Measurements from ENCODE around the gene B4GALNT1.

DNA sequence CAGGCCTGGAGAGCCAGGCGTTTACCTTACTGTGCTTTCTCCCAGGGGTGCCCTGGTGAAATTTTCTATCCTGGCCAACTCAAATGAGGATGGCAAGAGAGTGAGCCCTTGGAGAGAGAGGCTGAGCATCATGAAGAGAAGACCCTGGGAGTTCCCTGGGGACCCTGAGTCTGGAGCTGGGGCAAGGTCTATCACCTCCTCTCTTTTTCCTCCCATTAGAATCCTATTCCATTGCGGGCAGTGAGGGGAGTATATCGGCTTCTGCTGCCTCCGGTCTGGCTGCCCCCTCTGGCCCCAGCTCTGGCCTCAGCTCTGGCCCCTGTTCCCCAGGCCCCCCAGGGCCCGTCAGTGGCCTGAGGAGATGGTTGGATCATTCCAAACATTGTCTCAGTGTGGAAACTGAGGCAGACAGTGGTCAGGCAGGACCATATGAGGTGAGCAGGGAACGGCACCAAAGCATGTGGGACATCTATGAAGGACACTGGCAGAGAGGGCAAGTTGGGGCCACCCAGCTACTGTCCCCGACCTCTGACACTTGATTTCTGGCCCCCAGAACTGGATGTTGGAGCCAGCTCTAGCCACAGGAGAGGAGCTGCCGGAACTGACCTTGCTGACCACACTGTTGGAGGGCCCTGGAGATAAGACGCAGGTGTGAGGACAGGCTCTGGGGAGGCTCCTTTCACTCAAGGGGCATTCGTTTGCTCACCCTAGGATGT lies 20.1 kb downstream of the B4GALNT1 start:
- TF ChIP-seq CTCF (IDR thresholded peaks at IDR 0.05 in 2 of 3, conservative IDR thresholded peaks at IDR 0.05 in 1 of 3; ENCODE audit: insufficient read depth in 2 of 3, low read depth in 1 of 3, low read length in 3 of 3): no peak
- no peak for TF ChIP-seq ZNF224 (CRISPR knock-in tag; IDR thresholded peaks at IDR 0.05)
- no peak for TF ChIP-seq RBM25 (IDR thresholded peaks at IDR 0.05; ENCODE audit: low read depth, low read length, severe bottlenecking)
- TF ChIP-seq EZH2 (IDR thresholded peaks at IDR 0.05; ENCODE audit: borderline replicate concordance, low read depth, low read length): no peak
- TF ChIP-seq MAZ (CRISPR knock-in tag; conservative IDR thresholded peaks at IDR 0.05 in 1 of 2, IDR thresholded peaks at IDR 0.05 in 1 of 2): no peak
- TF ChIP-seq ESRRA (IDR thresholded peaks at IDR 0.05; ENCODE audit: borderline replicate concordance, low read depth): no peak
- no peak for TF ChIP-seq BRCA1 (IDR thresholded peaks at IDR 0.05)
- no peak for TF ChIP-seq BRCA1 (CRISPR knock-in tag; IDR thresholded peaks at IDR 0.05)
- no peak for TF ChIP-seq SP1 (CRISPR knock-in tag; IDR thresholded peaks at IDR 0.05)
